Anterior cingulate cortex (tissue), 58 donors: ENCODE data around the gene HEMK1.

Experiments
- DNase-seq, 58 donors: peaks; one replicate each; lab custom pipeline; 2025; lab: John Stamatoyannopoulos, UW

Gene HEMK1

GRCh38 chr3:50599115-50599715 lies 29.9 kb downstream of the HEMK1 start:
- no peak for DNase-seq

- DNase-seq = no peak
Measured at GRCh38 chr3:50599716-50600118, 30.4 kb downstream of the HEMK1 start.

GRCh38 chr3:50600141-50600753 lies 30.9 kb downstream of the HEMK1 start:
- DNase-seq = peak in 1 of 58 donors; percentile 17

GRCh38 chr3:50600841-50601591 lies 31.7 kb downstream of the HEMK1 start:
- DNase-seq = peak in 56 of 58 donors; percentile 12 to 94 (median 74)

GRCh38 chr3:50602595-50603191 lies 33.4 kb downstream of the HEMK1 start:
- no peak for DNase-seq

GRCh38 chr3:50603261-50604109 lies 34.2 kb downstream of the HEMK1 start:
- no peak for DNase-seq

GRCh38 chr3:50604110-50604621 lies 34.8 kb downstream of the HEMK1 start:
- DNase-seq = no peak

GRCh38 chr3:50604628-50605588 lies 35.6 kb downstream of the HEMK1 start:
- no peak for DNase-seq

GRCh38 chr3:50605901-50606326 lies 36.6 kb downstream of the HEMK1 start:
- DNase-seq = no peak

- DNase-seq = no peak
Measured at GRCh38 chr3:50606596-50606995, 37.3 kb downstream of the HEMK1 start.

GRCh38 chr3:50607271-50608091 lies 38.2 kb downstream of the HEMK1 start:
- no peak for DNase-seq

- no peak for DNase-seq
Measured at GRCh38 chr3:50608278-50608677, 39.0 kb downstream of the HEMK1 start.

- no peak for DNase-seq
Measured at GRCh38 chr3:50609071-50609762, 39.9 kb downstream of the HEMK1 start.

- DNase-seq = no peak
Measured at GRCh38 chr3:50609763-50610085, 40.4 kb downstream of the HEMK1 start.

- DNase-seq = no peak
Measured at GRCh38 chr3:50610181-50610971, 41.1 kb downstream of the HEMK1 start.

GRCh38 chr3:50610992-50611463 lies 41.7 kb downstream of the HEMK1 start:
- DNase-seq = no peak
